Measurements from ENCODE around the gene AASS.

- TF ChIP-seq POLR2AphosphoS5 (IDR thresholded peaks at IDR 0.05; ENCODE audit: low read depth, low read length): no peak
- no peak for TF ChIP-seq POLR2A (IDR thresholded peaks at IDR 0.05; ENCODE audit: low read depth, low read length)
- TF ChIP-seq SPI1 (IDR thresholded peaks at IDR 0.05; ENCODE audit: low read depth, low read length): no peak
These were observed 74.0 kb downstream of the AASS start for GRCh38 chr7:122070062-122070461.

Measured in GM12891 (cell line).